GM12875 (cell line): ENCODE results near the gene SPHK2.

Source experiments
- H3K4me3 ChIP-seq: one replicate; pipeline ENCODE4 v1.5.1; 2011; ENCODE audit warnings: low read depth, low read length, control low read depth
- CTCF ChIP-seq: IDR thresholded peaks from 2 replicates; pipeline ENCODE4 v1.5.1; 2011; ENCODE audit warnings: low read depth, mild to moderate bottlenecking, control low read depth, inconsistent platforms, low read length, moderate library complexity, borderline replicate concordance; ENCODE audit not compliant: insufficient read depth

SPHK2 gene

GRCh38 chr19:48664476-48664875, 45.2 kb downstream of the SPHK2 start:
- no peak for TF ChIP-seq CTCF
- no peak overlapping the region for H3K4me3 ChIP-seq

- no peak for TF ChIP-seq CTCF
- H3K4me3 ChIP-seq = no peak overlapping the region
Measured at GRCh38 chr19:48665786-48666185, 46.5 kb downstream of the SPHK2 start.

- no peak for TF ChIP-seq CTCF
- no peak overlapping the region for H3K4me3 ChIP-seq
Measured at GRCh38 chr19:48668332-48668731, 49.0 kb downstream of the SPHK2 start.

GRCh38 chr19:48668761-48669160, 49.5 kb downstream of the SPHK2 start:
- TF ChIP-seq CTCF = no peak

GRCh38 chr19:48669903-48670668, 50.8 kb downstream of the SPHK2 start:
- TF ChIP-seq CTCF = no peak
- H3K4me3 ChIP-seq = no peak overlapping the region

More at GRCh38 chr19:48668761-48669160, 49.5 kb downstream of the SPHK2 start:
- H3K4me3 ChIP-seq = no peak overlapping the region

- TF ChIP-seq CTCF = no peak
- no peak overlapping the region for H3K4me3 ChIP-seq
Measured at GRCh38 chr19:48670699-48671445, 51.6 kb downstream of the SPHK2 start.
